ENCODE data around the gene STAC.
A peak's percentile ranks its signal among the peaks of the same experiment; 100 is the strongest.
"Not testable (repeated sequence)": the region's sequence is repeated elsewhere in the genome, so short reads cannot be mapped to it uniquely, and the experiment has no call there.

Gene STAC

DNA sequence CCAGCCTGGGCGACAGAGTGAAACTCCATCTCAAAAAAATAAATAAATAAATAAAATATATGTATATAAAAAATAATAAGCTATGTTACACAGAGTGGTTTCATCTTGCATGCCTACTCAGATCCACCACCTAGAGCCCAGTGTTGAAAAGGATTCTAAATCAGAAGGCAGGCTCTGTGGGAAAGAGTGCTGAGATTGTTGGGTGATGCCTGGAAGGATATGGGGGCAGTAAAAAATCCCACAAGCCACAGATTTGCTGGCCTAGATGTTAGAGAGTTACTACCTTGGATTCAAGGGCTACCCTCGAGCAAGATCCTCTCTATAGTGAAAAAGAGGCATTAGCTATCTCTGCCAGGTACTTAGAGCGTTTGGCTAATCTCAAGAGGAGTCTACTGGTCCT lies 144.3 kb downstream of the STAC start:
- no peak for DNase-seq

DNA sequence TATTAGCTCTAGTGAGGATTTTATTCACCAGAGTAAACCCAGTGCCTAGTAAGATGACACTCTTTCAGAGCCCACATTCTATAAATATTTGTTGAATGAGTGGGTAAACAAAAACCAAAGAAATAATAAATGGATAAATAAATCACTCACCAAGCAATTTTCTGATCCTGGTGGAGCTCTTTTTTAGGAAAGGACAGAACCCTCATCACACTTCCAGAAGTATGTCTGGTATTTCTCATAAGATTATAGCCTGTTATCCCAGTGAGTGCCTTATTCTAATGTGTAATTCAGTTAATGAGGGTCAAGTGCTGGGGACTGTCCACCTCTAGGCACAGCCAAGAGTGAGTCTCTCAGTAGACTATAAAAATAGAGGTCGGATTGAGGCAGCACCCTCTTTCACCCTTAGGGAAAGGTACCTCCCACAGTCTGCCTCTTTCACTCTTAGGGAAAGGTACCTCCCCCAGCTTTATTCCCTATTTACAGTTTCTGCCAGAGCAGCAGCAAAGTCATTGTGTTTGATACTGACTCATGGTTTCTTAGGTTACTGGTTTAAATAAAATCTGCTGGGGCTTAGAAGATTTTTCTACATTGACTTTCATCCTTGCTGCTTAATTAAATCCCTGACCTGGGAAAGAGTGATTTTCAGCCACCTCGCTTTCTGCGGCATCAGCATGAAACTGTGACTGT lies 145.0 kb downstream of the STAC start:
- DNase-seq, result no peak

DNA sequence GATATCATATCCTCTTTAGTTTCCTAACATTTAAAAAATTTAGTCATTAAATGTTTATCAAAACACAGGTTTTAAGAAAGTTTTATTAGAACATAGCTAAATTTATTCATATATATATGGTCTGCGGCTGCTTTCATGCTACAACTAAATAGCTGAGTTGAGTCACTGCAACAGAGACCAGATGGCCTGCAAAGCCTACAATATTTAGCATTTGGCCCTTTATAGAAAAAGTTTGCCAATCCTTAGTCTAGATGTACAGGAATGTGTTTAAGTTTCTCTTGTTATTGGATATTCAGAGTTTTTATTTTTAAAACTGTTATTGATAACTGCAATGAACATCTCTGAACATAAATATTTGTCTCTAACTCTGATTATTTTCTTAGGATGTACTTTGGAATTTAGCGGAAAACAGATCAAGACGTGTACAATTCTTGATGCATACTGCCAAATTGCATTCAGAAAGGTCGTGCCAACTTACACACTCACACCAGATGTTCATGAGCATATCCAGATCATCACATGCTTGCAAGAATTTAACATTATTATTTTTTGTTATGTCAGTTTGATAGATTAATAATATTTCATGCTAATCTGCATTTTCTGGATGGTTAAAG lies 157.9 kb downstream of the STAC start:
- no peak for DNase-seq

DNA sequence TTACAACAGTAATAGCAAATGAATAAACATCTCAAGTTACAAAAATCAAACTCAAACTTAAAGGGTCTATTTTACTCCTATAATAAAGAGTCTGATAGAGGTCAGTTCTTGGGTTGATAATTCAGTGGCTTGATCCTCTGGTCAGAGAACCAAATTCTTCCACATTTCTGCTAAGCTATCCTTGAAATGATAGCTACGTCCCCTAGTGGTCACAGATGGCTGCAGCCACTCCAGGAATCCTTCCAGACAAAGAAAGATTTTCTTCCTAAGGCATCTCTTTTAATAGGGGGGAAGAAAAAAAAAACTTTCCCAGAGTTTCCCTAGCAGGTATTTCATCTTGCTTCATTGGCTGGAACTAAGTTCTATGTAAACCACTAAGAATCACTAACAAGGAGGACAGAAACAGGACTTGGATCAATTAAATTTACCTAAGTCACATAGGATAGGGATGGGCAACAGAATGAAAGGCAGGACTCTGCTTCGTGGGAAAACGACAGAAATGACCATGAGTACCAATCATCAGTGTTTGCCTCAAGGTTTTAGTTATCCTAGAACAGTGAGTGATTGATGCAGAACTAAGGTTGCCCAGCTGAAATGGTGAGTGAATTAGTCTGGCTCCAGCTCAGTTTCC lies 160.7 kb downstream of the STAC start:
- peak; percentile 51 for DNase-seq

DNA sequence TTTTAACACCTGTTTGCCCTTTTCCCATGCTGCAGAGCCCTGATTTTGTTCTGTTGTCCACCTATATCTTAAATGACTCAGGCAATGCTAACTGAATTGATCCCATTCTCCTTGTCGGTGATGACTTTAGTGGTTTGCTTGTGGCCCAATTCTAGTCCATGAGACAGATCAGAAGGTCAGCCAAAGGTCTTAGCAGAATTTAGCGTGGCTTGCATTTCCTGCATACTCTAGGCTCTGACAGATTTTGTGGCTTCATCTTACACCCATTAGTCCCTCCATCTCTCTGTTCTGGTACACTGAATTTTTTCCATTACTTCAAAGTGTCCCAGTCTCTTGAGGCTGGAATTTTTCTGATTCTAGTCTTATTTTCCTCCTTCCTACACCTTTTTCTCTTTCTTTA lies 161.9 kb downstream of the STAC start:
- DNase-seq, result no peak

DNA sequence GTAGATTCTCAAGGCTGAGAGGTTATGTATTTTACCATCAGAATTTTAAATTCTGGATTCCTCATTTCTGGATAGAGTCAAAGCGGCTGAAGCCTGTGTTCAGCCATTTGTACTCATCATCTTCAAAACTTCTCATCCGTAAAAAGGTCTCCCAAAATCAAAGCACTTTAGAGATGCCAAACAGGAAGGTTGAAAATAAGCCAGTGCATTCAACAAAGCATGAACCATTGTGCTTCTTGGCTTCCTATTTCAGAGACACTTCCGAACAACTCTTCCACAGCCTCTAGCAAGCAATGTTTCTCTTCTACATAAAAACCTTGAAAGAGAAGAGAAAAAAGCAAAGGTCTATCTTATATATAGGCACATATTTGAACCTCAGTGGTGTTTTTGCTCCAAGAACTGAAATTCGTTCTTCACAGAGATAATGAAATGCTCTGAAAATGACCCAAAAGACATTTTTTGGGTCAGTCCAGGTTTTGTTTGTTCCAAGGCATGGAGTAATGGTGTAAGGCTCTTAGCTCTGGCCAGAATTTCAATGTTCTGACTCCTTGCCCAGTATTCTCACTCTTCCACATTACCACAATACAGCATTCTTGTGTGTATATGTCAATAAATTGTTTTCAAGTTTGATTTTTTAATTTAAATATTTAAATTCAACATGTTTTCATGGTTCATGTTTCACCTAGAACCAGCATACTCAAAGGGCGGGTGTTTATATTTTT lies 163.1 kb downstream of the STAC start:
- no peak for DNase-seq

DNA sequence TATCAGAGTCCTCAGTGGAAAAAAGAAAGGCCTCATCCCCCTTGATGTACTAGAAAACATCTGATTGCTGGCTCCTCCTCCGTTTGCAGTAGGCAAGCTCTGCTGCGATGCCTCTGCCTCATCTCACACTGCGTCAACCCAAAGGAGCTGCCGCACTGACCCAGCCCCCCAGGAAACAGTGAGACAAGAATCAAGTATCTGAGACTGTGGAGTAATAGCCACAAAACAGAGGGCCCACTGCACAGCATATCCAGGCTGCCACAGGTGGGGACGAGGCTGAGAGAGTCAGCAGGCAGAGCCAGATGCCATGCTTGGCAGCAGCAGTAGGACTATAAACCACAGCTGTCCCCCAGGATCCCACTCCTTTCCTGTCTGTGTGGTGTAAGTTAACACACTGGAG lies 165.9 kb downstream of the STAC start:
- no peak for DNase-seq

DNA sequence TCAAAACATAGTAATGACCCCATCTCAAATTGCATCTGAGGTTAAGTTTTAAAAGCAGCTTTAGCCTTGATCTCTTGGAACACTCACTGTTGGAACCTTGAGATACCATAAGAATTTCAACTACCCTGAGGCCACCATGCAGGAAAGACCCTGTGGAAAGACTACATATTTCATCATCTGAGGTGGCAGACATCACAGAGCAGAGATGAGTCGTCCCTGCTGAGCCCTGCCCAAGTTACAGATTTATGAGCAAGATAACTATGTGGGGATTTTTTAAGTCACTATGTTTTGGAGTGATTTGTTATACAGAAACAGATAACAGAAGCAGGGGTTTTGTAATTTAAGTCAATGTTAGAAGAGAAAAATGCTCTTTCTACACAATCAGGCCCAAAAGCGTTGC lies 168.4 kb downstream of the STAC start:
- no peak for DNase-seq

DNA sequence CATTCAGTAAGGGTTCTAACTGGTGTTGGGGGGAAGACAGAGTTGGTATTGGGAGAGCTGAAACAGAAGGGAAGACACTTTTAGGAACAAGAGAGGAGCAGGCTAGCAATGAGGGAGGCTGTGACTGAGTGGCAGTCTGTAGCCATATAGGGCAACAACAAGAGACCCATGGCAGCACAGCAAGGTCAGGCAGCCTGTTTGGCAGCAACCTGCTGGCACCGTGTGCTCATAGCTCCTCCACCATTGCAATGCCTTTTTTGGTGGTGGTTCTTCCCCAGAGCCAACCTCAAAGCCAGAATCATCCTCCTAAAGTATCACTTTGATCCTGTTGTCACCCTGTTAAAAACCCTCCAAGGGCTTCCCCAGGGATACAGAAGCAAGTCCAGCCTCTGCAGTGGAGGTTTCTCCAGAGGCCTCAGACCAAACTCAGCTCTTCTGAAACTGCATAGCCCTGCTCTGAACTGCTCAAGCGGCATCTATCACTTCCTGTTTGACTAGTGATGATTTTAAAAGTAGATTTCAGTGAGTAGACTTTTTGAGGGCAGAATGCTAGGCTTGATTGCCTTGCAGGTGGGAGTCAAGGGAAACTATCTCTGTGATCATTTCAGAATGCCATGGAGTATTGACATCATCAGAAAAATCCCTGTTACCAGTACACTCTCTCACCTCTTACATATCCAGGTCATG lies 176.9 kb downstream of the STAC start:
- DNase-seq, result no peak

DNA sequence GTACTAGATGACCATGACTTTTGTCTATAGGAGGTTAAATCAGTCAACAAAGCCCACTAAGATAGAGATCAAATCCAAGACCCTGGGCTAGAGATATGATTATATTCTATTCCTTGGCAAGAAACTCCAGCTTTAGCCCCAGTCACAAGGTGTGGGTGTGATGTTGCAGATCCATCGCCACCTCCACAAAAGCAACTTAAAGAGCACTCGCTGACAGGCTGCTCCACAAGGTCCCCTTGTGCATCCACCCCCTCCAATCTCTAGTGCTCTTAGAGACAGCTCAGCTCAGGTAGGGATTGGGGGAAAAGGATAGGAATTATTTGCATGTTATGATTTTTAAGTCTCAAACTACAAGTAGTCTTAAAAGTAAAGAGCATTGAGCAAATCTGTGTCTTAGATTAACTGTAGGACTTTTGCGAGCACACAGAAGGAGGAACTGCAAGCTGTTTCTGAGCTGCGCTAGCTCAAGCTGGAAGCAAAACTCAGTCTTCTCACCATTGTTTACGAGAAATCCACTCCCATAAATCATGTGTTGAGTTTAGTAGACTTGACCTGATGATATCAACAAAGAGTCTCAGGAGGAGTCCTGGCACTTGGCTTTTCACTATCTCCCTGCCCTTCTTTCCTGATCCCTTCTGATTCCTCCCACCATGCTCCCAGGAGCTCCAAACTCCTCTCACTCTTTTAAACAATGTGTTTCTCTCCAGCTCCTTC lies 177.6 kb downstream of the STAC start:
- no peak for DNase-seq

DNA sequence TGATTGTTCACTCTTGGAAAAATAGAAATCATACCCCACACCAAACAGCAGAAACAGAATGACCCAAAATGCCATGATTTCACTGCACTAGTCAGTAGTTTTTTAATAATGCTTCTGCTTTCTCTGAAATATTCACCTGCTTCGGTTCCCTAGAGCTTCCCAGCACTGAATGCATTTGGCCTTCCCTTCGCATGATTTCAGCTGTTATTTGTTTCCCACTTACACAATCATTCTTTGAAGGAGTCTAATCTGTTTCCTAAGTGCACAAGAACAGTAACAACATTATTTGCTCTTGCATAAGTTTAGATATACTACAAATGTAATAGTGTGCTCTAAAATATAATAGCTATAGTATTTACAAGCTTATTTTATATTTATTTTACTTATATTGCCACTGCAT lies 178.7 kb downstream of the STAC start:
- DNase-seq, result no peak

DNA sequence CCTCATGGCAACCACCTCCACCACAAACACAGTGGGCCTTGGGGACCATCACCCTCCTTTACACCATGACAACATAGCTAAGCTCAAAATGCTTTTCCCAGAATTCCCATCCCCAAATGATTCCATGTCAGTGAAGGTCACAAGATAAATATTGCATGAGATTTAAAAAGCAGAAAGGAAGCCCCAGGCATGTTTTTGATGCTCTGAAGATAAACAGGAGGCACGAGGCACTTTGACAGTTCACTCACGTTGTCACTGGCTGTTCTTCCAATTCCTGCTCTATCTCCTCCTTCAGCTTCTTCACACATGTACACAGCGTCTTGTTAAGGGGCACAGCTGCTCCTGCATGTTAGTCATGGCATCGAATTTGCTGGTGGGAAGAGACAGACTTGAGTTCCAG lies 180.4 kb downstream of the STAC start:
- no peak for DNase-seq

DNA sequence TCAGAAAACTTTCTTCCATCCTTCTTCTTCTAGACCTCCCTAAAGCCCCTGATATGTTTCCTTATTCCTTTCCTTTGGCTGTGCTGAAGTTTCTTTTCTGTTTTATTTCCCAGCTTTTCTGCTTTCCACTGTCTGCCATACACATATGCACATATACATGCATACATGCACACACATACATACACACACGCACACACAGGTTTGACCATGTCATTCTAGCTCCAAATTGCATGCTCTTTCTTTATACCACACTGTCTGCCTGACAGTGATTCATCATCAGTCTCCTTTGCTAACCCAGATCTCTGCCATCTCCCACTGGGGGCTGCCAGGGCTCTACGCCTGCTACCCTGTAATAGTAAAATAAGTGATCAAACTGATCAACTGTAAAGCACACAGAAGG lies 181.3 kb downstream of the STAC start:
- DNase-seq, result no peak

DNA sequence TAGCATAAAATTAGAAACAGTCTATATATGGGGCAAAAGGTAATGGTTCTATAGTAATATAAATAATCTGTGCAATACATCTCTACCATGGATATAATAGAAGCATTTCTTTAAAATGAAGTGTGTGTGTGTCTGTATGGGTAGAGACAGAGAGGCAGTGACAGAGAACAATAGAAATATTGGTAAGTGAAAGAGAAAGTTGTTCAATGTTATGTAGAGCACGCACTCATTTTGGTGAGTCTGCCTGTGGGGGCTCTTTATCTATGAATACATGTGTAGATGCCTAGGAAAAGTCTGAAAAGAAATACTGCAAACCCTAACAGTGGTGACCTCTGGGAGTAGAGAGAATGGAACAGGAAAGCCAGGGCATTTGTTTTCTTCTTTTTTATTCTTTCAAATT lies 182.6 kb downstream of the STAC start:
- no peak for DNase-seq

DNA sequence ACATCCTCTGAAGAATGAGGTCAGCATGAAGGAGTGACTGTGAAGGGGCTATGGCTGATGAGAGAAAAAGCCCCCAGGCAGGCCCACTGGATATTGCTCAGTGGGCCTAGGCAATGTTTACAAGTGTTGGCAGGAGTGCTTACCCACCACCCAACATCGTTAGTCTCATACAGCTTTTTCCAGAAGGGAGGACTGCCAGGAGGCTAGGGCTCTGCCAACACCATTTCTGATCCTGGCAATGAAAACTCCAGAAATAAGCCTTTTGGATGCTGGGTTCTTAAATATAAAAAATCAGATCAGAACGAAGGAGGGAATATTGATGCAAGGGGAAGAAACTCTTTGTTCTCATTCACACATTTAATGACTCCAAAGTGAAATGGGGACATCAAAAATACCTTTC lies 194.9 kb downstream of the STAC start:
- DNase-seq, result no peak

DNA sequence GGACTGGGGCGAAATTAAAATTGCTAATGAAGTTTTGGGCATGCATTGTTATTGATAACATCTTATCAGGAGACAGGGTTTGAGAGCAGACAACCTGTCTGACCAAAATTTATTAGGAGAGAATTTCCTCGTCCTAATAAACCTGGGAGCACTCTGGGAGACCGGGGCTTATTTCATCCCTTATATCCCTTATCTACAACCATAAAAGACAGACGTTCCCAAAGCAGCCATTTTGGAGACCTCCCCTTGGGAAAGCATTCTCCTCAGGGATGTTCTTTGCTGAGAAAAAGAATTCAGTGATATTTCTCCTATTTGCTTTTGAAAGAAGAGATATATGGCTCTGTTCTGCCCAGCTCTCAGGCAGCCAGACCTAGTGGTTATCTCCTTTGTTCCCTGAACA lies 198.1 kb downstream of the STAC start:
- DNase-seq, result not testable (repeated sequence)

DNA sequence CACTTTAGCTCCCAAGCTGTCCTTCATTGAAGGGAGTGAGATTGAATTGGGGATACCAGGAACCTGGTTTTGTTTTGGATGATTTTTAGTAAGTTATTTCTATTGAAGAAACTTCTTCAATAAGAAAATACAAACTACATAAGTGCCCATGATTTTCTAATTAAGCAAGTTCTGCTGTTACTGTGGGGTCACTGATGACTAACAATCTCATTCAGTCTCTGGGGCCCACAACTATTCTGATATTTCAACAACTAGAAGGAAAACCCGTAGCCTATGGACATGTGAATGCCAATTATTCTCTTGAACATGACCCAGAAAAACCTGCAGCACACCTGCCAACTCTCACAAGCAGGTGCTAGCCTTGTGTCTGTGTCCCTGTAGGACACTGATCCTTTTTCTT lies 199.4 kb downstream of the STAC start:
- no peak for DNase-seq

DNA sequence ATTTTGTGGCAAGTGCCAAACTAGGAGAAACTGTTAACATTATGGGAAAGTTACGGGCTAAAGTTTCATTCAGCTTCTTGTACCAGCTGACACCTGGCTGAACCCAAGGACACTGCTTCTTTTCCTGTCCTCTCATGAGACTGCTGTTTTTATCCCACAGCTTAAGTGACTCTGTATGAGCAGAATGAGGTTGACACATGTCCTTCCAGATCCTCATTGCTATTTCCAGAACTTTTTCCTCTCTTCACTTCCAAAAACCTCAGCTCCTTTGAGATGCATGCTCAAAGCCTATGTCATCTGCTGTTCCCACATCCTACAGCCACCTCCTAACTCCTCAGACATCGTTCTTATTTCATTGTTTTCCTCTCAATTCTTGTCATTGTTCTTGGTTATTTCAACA lies 200.4 kb downstream of the STAC start:
- DNase-seq, result no peak

DNA sequence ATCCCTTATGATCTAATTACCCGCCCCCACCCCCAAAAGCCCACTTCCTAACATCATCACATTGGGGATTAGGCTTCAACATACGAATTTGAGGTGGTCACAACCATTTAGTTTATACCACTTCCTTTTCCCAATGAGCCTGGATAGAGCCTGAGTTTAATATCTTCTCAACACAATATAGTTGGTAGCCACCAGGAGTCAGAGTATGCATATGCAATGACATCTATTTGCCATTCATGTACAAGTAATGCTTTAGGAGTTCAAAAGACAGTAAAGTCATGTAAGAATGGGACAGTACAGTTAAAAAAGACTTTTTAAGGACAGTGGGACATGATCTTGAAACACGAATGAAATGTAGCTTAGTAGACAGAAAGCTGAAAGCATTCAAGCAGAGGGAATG lies 211.7 kb downstream of the STAC start:
- DNase-seq, result no peak

DNA sequence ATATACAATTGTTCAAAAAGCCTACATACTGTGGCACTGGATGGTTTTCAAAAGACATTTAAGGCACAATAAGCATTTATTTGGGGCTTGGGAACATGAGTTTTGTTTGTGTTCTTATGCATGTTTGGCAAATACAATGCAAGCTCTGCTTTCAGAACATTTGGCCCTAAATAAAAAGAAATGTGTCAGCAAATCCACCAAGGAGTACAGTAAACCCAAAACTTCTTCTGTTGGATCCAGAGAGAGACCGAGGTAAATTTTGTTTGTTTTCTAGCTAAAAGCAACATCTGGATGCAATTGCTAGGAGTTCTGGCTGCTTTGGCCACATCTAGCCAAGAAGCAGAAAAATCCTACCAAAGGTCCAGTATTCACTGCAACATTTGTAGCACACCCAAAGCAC lies 215.2 kb downstream of the STAC start:
- no peak for DNase-seq

DNA sequence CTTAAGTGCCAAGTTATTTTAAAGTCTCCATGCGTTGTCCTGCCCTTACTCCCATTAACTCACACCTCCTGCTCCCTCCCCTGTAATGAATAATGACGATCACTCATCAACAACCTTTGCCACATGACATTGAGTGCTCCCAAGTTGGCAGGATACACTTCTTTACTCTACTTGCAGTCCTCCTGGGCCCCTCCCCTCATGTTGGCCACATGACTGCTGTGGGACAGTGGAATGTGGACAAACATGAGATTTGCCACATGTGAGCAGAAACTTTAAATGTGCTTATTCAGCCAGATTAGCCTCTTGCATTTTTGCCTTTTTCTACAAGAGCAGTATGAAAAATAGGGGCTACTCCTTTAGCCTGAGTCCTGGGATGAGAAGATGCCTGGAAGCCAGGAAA lies 216.1 kb downstream of the STAC start:
- DNase-seq, result no peak

DNA sequence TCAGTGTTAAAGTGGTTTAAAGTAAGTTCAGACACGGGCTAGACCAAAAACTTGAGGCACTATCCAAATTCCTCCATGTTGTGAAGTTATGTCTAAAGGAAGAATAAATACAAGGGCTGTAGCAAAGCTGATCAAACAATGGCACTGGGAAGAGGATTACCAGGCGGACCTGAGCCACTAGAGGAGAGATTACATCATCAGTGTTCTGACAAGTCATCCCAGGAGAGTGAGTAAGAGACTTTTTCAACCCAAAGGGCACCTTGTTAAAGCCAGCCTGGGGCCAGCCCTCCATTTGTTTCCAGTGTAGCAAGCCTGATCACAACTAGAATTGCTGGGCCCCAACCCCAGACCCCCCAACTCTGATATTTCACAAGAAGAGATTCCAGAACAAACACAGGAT lies 217.1 kb downstream of the STAC start:
- no peak for DNase-seq
